H9 (cell line): ENCODE results near the gene SEMA3A. TPM values are rescaled to one million over a fixed set of nuclear protein-coding genes. Genes with fewer than 3 reads are reported as not detected.

ENCODE experiments used
- DNase-seq: peaks from one replicate; pipeline ENCODE4 v3.0.0-alpha.2; 2017
- H2AFZ ChIP-seq: one replicate; pipeline ENCODE4 v1.6.1; 2013; ENCODE audit warnings: mild to moderate bottlenecking, low read length, control low read depth, moderate library complexity
- H2AK5ac ChIP-seq: 2 replicates; pipeline ENCODE4 v1.6.1; 2013; ENCODE audit warnings: low read length, control low read depth, mixed read lengths; ENCODE audit not compliant: insufficient read length
- H2BK120ac ChIP-seq: one replicate; pipeline ENCODE4 v1.6.1; 2013; ENCODE audit warnings: low read depth, mild to moderate bottlenecking, low read length, control low read depth, inconsistent platforms; ENCODE audit not compliant: poor library complexity, severe bottlenecking
- H2BK12ac ChIP-seq: 2 replicates; pipeline ENCODE4 v1.6.1; 2013; ENCODE audit warnings: low read length, control low read depth, mixed read lengths, low read depth; ENCODE audit not compliant: insufficient read length
- H2BK15ac ChIP-seq: 2 replicates; pipeline ENCODE4 v1.6.1; 2013; ENCODE audit warnings: low read depth, low read length, control low read depth
- H2BK20ac ChIP-seq: one replicate; pipeline ENCODE4 v1.6.1; 2013; ENCODE audit warnings: low read depth, mild to moderate bottlenecking, low read length, control low read depth, inconsistent platforms; ENCODE audit not compliant: poor library complexity, severe bottlenecking
- H2BK5ac ChIP-seq: 2 replicates; pipeline ENCODE4 v1.6.1; 2013; ENCODE audit warnings: low read length, control low read depth, mixed read lengths; ENCODE audit not compliant: insufficient read length
- H3K14ac ChIP-seq: 2 replicates; pipeline ENCODE4 v1.6.1; 2013; ENCODE audit warnings: low read length, control low read depth; ENCODE audit not compliant: insufficient read depth
- H3K18ac ChIP-seq: 2 replicates; pipeline ENCODE4 v1.6.1; 2013; ENCODE audit warnings: low read depth, mild to moderate bottlenecking, mixed read lengths, low read length, control low read depth; ENCODE audit not compliant: insufficient read length
- H3K23ac ChIP-seq: 2 replicates; pipeline ENCODE4 v1.6.1; 2013; ENCODE audit warnings: low read length, control low read depth, mixed read lengths, low read depth; ENCODE audit not compliant: insufficient read length
- H3K23me2 ChIP-seq: 2 replicates; pipeline ENCODE4 v1.6.1; 2013; ENCODE audit warnings: low read depth, mild to moderate bottlenecking, mixed read lengths, low read length, control low read depth; ENCODE audit not compliant: insufficient read length, poor library complexity, severe bottlenecking
- H3K27ac ChIP-seq: 2 replicates; pipeline ENCODE4 v1.5.1; 2013; ENCODE audit warnings: low read length, control low read depth, mixed read lengths, low read depth; ENCODE audit not compliant: insufficient read length
- H3K27me3 ChIP-seq: 2 replicates; pipeline ENCODE4 v1.6.1; 2013; ENCODE audit warnings: low read length, control low read depth, inconsistent platforms; ENCODE audit not compliant: insufficient read depth
- H3K4ac ChIP-seq: 2 replicates; pipeline ENCODE4 v1.6.1; 2013; ENCODE audit warnings: low read depth, mild to moderate bottlenecking, control low read depth, inconsistent platforms, low read length, moderate library complexity
- H3K4me1 ChIP-seq: 2 replicates; pipeline ENCODE4 v1.6.1; 2013; ENCODE audit warnings: low read length, control low read depth, inconsistent platforms; ENCODE audit not compliant: insufficient read depth
- H3K4me2 ChIP-seq: 2 replicates; pipeline ENCODE4 v1.6.1; 2013; ENCODE audit warnings: low read length, control low read depth, mixed read lengths; ENCODE audit not compliant: insufficient read length, insufficient read depth
- H3K56ac ChIP-seq: 2 replicates; pipeline ENCODE4 v1.6.1; 2013; ENCODE audit warnings: low read depth, mild to moderate bottlenecking, mixed read lengths, low read length, control low read depth; ENCODE audit not compliant: insufficient read length
- H3K79me1 ChIP-seq: 2 replicates; pipeline ENCODE4 v1.6.1; 2013; ENCODE audit warnings: low read depth, mild to moderate bottlenecking, moderate library complexity, low read length, control low read depth, inconsistent platforms; ENCODE audit not compliant: insufficient read depth, poor library complexity, severe bottlenecking
- H3K79me2 ChIP-seq: 2 replicates; pipeline ENCODE4 v1.6.1; 2013; ENCODE audit warnings: low read length, control low read depth, inconsistent platforms; ENCODE audit not compliant: insufficient read depth
- H3K9ac ChIP-seq: 2 replicates; pipeline ENCODE4 v1.6.1; 2013; ENCODE audit warnings: low read length, control low read depth, mixed read lengths; ENCODE audit not compliant: insufficient read length; ENCODE audit errors: extremely low read depth
- H3K9me3 ChIP-seq: one replicate; pipeline ENCODE4 v1.6.1; 2013; ENCODE audit warnings: low read depth, low read length, inconsistent platforms; ENCODE audit not compliant: control insufficient read depth
- H3T11ph ChIP-seq: one replicate; pipeline ENCODE4 v1.6.1; 2013; ENCODE audit warnings: mild to moderate bottlenecking, low read length, control low read depth, inconsistent platforms
- H4K20me1 ChIP-seq: one replicate; pipeline ENCODE4 v1.6.1; 2013; ENCODE audit not compliant: control insufficient read depth, insufficient read length, insufficient read depth
- H4K5ac ChIP-seq: 2 replicates; pipeline ENCODE4 v1.6.1; 2013; ENCODE audit warnings: low read depth, mild to moderate bottlenecking, mixed read lengths, low read length, control low read depth; ENCODE audit not compliant: insufficient read length
- H4K8ac ChIP-seq: replicated peaks from 2 replicates; pipeline ENCODE4 v1.6.1; 2013; ENCODE audit warnings: low read length, control low read depth, mixed read lengths, low read depth; ENCODE audit not compliant: insufficient read length
- H4K91ac ChIP-seq: 2 replicates; pipeline ENCODE4 v1.6.1; 2013; ENCODE audit warnings: low read depth, mild to moderate bottlenecking, moderate library complexity, mixed read lengths, low read length, control low read depth; ENCODE audit not compliant: insufficient read length
- H3K27ac Mint-ChIP-seq, 3 experiments: 2 replicates in 2 of 3; 3 replicates in 1 of 3; pipeline ENCODE4 v1.8.0; 2020 to 2021; ENCODE audit warnings: mixed read lengths in 3 of 3, mild to moderate bottlenecking in 1 of 3, moderate library complexity in 1 of 3
- H3K27me3 Mint-ChIP-seq: 2 replicates; pipeline ENCODE4 v1.8.0; 2021; ENCODE audit warnings: low read depth, mild to moderate bottlenecking, moderate library complexity, mixed read lengths
- H3K36me3 Mint-ChIP-seq, 3 experiments: 2 replicates in 2 of 3; 3 replicates in 1 of 3; pipeline ENCODE4 v1.8.0; 2020 to 2021; ENCODE audit warnings: low read depth in 3 of 3, mixed read lengths in 3 of 3; ENCODE audit not compliant: insufficient read depth in 1 of 3
- H3K4me1 Mint-ChIP-seq, 2 experiments: 2 replicates each; pipeline ENCODE4 v1.8.0; 2020; ENCODE audit warnings: mixed read lengths in 2 of 2
- H3K4me3 Mint-ChIP-seq, 2 experiments: 2 replicates in 1 of 2; 3 replicates in 1 of 2; pipeline ENCODE4 v1.8.0; 2020 to 2021; ENCODE audit warnings: mild to moderate bottlenecking in 2 of 2, mixed read lengths in 2 of 2, moderate library complexity in 1 of 2
- H3K9me3 Mint-ChIP-seq, 2 experiments: 2 replicates in 1 of 2; 3 replicates in 1 of 2; pipeline ENCODE4 v1.8.0; 2020; ENCODE audit warnings: mild to moderate bottlenecking in 2 of 2, mixed read lengths in 2 of 2, moderate library complexity in 1 of 2
- CTCF ChIP-seq: fragments of 200-600 bp; sonication (generic); conservative IDR thresholded peaks from 3 replicates; pipeline ENCODE4 v1.8.0; 2021; ENCODE audit warnings: antibody characterized with exemption, mild to moderate bottlenecking
- total RNA-seq: library from RNA; stranded (reverse); gene quantifications from 2 replicates; pipeline ENCODE4 v1.2.1, GENCODE V29; 2021

Gene SEMA3A
- total RNA-seq, 1 experiment from 2014 or later, result 60.0 TPM

- Histone ChIP-seq H3K4me2 (no peak overlapping the region), H4K8ac (no peak overlapping the region), H3K79me2 (no peaks in the 10 kb centered on the region), H3K23ac (no peak overlapping the region), H2BK15ac (no peak overlapping the region), H3T11ph (no peak overlapping the region), H4K91ac (no peak overlapping the region), H2AK5ac (no peak overlapping the region), H3K4me1 (no peaks in the 10 kb centered on the region), H2AFZ (no peak overlapping the region), H3K56ac (no peak overlapping the region), H2BK20ac (no peak overlapping the region), H3K27me3 (no peaks in the 10 kb centered on the region), H2BK120ac (no peak overlapping the region), H3K79me1 (no peaks in the 10 kb centered on the region), H2BK12ac (no peak overlapping the region), H3K14ac (no peak overlapping the region), H3K27ac (no peak overlapping the region), H3K23me2 (no peaks in the 10 kb centered on the region), H3K9me3 (no peaks in the 10 kb centered on the region), H2BK5ac (no peak overlapping the region), H3K9ac (no peak overlapping the region), H4K20me1 (no peaks in the 10 kb centered on the region), H4K5ac (no peak overlapping the region), H3K4ac (no peak overlapping the region), H3K18ac (no peak overlapping the region)
- no peaks in the 10 kb centered on the region for H3K36me3 Mint-ChIP-seq
- H3K9me3 Mint-ChIP-seq, result peaks cover 0 to 5% of the 10 kb centered on the region in 2 experiments; a peak in 3 of 5 replicates
- H3K4me3 Mint-ChIP-seq, result no peak overlapping the region
- no peak for DNase-seq
- no peak for TF ChIP-seq CTCF
- no peaks in the 10 kb centered on the region for H3K27me3 Mint-ChIP-seq
- H3K4me1 Mint-ChIP-seq, result no peaks in the 10 kb centered on the region
- no peak overlapping the region for H3K27ac Mint-ChIP-seq
Measured at GRCh38 chr7:83913174-83913573, 281.4 kb downstream of the SEMA3A start.
